ENCODE results near the gene TECPR1. TPM values are rescaled to one million over a fixed set of nuclear protein-coding genes. Genes with fewer than 3 reads are reported as not detected.

Gene TECPR1
- total RNA-seq, 1 donor from 2014 or later = 174 TPM

DNA sequence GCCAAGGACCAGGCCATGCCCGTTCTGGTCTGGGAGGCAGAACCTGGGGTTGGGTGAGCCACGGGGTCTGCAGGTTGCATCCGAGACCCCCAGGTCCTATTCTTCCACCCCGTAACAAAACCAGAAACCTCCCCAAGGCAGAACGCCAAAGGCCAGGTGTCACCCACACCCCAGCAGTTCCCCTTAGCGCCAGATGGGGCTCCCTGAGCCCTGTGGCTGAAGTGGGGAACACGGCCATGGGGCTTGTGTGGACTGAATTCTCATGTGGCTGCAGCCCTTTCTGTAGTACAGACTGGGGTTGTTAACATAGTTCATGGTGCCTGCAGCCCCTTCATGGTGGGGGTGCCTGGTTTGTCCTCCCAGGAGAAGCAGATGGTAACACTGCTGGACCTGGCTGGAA, 39.7 kb upstream of the TECPR1 start:
- Mint-ChIP-seq H3K4me3 (ENCODE audit: unreplicated experiment) (no peak overlapping the region), H3K27ac (ENCODE audit: unreplicated experiment) (peak overlapping the region; percentile 28), H3K9me3 (ENCODE audit: unreplicated experiment) (peaks cover 9% of the 10 kb centered on the region), H3K36me3 (ENCODE audit: unreplicated experiment) (no peaks in the 10 kb centered on the region), H3K4me1 (ENCODE audit: low read depth, unreplicated experiment) (peaks cover 15% of the 10 kb centered on the region), H3K27me3 (ENCODE audit: unreplicated experiment) (peaks cover 3% of the 10 kb centered on the region)
- DNase-seq = no peak
- TF ChIP-seq, protein P1, sequence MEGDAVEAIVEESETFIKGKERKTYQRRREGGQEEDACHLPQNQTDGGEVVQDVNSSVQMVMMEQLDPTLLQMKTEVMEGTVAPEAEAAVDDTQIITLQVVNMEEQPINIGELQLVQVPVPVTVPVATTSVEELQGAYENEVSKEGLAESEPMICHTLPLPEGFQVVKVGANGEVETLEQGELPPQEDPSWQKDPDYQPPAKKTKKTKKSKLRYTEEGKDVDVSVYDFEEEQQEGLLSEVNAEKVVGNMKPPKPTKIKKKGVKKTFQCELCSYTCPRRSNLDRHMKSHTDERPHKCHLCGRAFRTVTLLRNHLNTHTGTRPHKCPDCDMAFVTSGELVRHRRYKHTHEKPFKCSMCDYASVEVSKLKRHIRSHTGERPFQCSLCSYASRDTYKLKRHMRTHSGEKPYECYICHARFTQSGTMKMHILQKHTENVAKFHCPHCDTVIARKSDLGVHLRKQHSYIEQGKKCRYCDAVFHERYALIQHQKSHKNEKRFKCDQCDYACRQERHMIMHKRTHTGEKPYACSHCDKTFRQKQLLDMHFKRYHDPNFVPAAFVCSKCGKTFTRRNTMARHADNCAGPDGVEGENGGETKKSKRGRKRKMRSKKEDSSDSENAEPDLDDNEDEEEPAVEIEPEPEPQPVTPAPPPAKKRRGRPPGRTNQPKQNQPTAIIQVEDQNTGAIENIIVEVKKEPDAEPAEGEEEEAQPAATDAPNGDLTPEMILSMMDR (IDR thresholded peaks at IDR 0.05; ENCODE audit: partially characterized antibody, unreplicated experiment) = no peak

DNA sequence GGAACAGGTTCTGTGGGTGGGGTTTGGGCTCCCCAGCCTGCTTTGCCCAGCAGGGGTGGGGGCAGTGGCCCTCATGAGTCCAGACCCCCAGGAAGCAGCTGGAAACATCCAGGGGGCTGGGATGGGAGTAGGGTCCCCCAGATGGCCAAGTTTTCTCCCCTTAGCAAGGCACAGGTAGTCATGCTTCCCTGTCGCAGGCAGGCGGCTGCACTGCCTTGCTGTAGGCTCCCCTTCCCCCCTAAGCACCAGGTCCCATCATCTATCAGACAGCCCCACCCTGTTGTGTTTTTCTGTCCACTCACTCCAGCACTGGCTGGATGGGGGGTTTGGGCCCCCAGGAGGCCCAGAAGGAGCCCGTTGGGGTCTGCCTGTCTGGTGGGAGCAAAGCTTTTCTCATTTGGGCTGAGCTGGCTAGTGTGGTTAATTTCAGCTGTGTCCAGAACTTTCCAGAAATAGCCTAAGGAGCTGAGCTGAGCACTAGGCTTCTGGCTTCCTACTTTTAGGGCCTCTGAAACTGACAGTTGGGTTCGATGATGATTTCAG, 37.4 kb upstream of the TECPR1 start:
- H3K27ac Mint-ChIP-seq (ENCODE audit: unreplicated experiment) = no peak overlapping the region
- no peaks in the 10 kb centered on the region for H3K36me3 Mint-ChIP-seq (ENCODE audit: unreplicated experiment)
- TF ChIP-seq, protein P1 (IDR thresholded peaks at IDR 0.05; ENCODE audit: partially characterized antibody, unreplicated experiment) = no peak
- H3K4me1 Mint-ChIP-seq (ENCODE audit: low read depth, unreplicated experiment) = peaks cover 25% of the 10 kb centered on the region
- peaks cover 8% of the 10 kb centered on the region for H3K9me3 Mint-ChIP-seq (ENCODE audit: unreplicated experiment)
- no peak overlapping the region for H3K4me3 Mint-ChIP-seq (ENCODE audit: unreplicated experiment)
- peaks cover 7% of the 10 kb centered on the region for H3K27me3 Mint-ChIP-seq (ENCODE audit: unreplicated experiment)
- no peak for DNase-seq

DNA sequence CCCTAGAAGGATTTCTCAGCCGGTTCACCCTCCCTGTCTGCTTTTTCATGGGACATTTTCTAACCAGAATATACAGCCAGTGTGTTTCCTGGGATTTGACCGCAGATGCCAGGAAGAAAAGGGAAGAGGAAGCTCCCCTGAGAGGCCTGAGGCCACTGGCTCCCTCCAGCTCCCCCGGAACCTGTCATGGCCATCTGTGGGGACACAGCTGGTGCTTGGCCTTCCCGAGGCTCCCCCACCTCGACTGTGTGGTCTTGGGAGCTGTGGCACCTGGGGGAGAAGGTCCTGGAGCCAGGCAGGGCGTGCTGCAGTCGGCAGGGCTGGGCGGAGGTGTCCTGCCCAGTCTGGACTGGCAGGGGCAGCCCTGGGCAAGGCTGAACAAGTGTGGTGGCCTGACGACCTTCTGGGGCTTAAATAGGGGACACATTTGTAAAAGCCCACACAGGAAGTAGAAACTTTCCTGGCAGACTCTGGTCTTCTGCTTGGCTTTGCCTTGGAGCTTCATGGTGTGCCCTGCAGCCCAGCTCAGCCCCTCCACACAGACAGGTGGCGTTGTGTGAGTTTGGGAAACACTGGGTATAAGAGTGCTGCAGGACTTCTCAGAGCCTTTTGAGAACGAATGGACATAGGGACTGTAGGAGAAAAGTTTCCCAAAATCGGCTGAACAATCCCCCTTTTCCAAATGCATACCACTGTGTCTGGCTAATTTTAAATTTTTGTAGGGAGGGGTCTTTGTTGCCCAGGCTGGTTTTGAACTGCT, 36.2 kb upstream of the TECPR1 start:
- TF ChIP-seq, protein P1 (IDR thresholded peaks at IDR 0.05; ENCODE audit: partially characterized antibody, unreplicated experiment) = no peak
- H3K4me3 Mint-ChIP-seq (ENCODE audit: unreplicated experiment) = peak overlapping the region; percentile 71
- no peak for DNase-seq
- no peaks in the 10 kb centered on the region for H3K36me3 Mint-ChIP-seq (ENCODE audit: unreplicated experiment)
- peaks cover 25% of the 10 kb centered on the region for H3K4me1 Mint-ChIP-seq (ENCODE audit: low read depth, unreplicated experiment)
- peaks cover 7% of the 10 kb centered on the region for H3K27me3 Mint-ChIP-seq (ENCODE audit: unreplicated experiment)
- H3K9me3 Mint-ChIP-seq (ENCODE audit: unreplicated experiment) = peaks cover 8% of the 10 kb centered on the region
- H3K27ac Mint-ChIP-seq (ENCODE audit: unreplicated experiment) = peak overlapping the region; percentile 91

DNA sequence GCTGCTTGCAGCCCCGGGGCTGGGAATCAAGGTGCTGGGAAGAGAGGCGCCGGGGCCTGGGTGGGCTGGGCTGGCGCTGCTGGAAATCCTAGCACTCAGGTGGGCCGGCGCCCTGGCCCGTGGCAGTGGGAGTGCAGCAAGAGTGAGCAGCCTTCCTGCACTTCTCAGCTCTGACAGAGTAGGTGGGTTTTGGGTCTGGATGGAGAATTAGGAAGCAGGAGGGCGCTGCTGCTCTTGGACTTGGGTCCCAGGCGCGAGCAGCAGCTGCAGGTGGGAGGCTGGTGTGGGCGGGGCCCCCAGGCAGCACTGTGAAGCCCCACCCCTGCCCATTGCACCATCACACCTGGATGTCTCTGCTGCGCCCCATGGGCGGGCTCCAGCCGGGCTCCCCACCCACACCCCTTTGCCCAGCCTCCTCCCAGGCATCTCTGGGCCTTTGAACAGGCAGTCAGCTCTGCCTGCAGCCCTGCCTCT, 35.5 kb upstream of the TECPR1 start:
- Mint-ChIP-seq H3K27ac (ENCODE audit: unreplicated experiment) (peak overlapping the region; percentile 28), H3K36me3 (ENCODE audit: unreplicated experiment) (no peaks in the 10 kb centered on the region), H3K4me3 (ENCODE audit: unreplicated experiment) (peak overlapping the region; percentile 77), H3K4me1 (ENCODE audit: low read depth, unreplicated experiment) (peaks cover 32% of the 10 kb centered on the region), H3K9me3 (ENCODE audit: unreplicated experiment) (peaks cover 10% of the 10 kb centered on the region), H3K27me3 (ENCODE audit: unreplicated experiment) (peaks cover 13% of the 10 kb centered on the region)
- DNase-seq = no peak
- TF ChIP-seq, protein P1 (IDR thresholded peaks at IDR 0.05; ENCODE audit: partially characterized antibody, unreplicated experiment) = no peak

Measured in glutamatergic neuron (in vitro differentiated cells).